Transverse colon (tissue), 4 donors: ENCODE results near the gene RICTOR. TPM values are rescaled to one million over a fixed set of nuclear protein-coding genes. Genes with fewer than 3 reads are reported as not detected.
"Not testable (repeated sequence)": the region's sequence is repeated elsewhere in the genome, so short reads cannot be mapped to it uniquely, and the experiment has no call there.

Experiments used
- DNase-seq: peaks from one replicate; pipeline ENCODE4 v3.0.0-alpha.2; 2019
- H3K27ac ChIP-seq, 4 donors: fragments of 200-600 bp; sonication (generic); 2 replicates each; pipeline ENCODE4 v1.5.1; 2016 to 2018; ENCODE audit warnings: inconsistent platforms in 4 of 4
- H3K27me3 ChIP-seq: fragments of 200-600 bp; sonication (generic); 2 replicates; pipeline ENCODE4 v1.5.1; 2017; ENCODE audit warnings: inconsistent platforms
- H3K36me3 ChIP-seq, 4 donors: fragments of 200-600 bp; sonication (generic); 2 replicates each; pipeline ENCODE4 v1.5.1; 2017 to 2019; ENCODE audit warnings: inconsistent platforms in 4 of 4
- H3K4me1 ChIP-seq, 4 donors: fragments of 200-600 bp; sonication (generic); 2 replicates each; pipeline ENCODE4 v1.5.1; 2017 to 2020; ENCODE audit warnings: inconsistent platforms in 4 of 4
- H3K4me3 ChIP-seq, 4 donors: fragments of 200-600 bp; sonication (generic); 1 replicate in 1 of 4; 2 replicates in 3 of 4; pipeline versions ENCODE4 v1.5.1 to v1.6.1; 2017 to 2019; ENCODE audit warnings: inconsistent platforms in 4 of 4
- H3K9me3 ChIP-seq, 2 donors: fragments of 200-600 bp; sonication (generic); 2 replicates each; pipeline ENCODE4 v1.5.1; 2017 to 2019; ENCODE audit warnings: inconsistent platforms in 2 of 2
- EP300 ChIP-seq: sonication (generic); formaldehyde crosslinking; IDR thresholded peaks from one replicate; pipeline ENCODE4 v1.6.1; 2017; ENCODE audit warnings: antibody characterized with exemption, low read depth
- POLR2A ChIP-seq: fragments of 450-650 bp; IDR thresholded peaks from one replicate; pipeline ENCODE4 v1.6.1; 2016; ENCODE audit warnings: antibody characterized with exemption, mild to moderate bottlenecking, moderate library complexity
- POLR2AphosphoS5 ChIP-seq, 3 donors: sonication (generic); formaldehyde crosslinking; IDR thresholded peaks; one replicate each; pipeline ENCODE4 v1.6.1; 2016; ENCODE audit warnings: antibody characterized with exemption in 3 of 3
- WGBS, 2 donors: methylation state at CpG; one replicate each; pipeline ENCODE4 v1.1.5; 2018; ENCODE audit warnings: low coverage in 1 of 2; 5-methylcytosine and 5-hydroxymethylcytosine counted together
- in situ Hi-C, 4 donors: fragments of 200-750 bp; cut with MboI; loops; one replicate each; pipeline versions ENCODE4 v1.15.0 to v1.15.1; 2017; ENCODE audit warnings: low sequenced_read_pairs in 3 of 4, low pct_ligation_motif_present in 1 of 4, low pct_unique_long_range_greater_than_20kb in 1 of 4
- intact Hi-C: fragments of 100-400 bp; cut with DNase I; formaldehyde crosslinking; loops from one replicate; pipeline ENCODE4 v1.15.1; 2023; ENCODE audit warnings: low total_unique reads
- total RNA-seq, 4 donors: library from RNA; depleted of rRNA; stranded (reverse); fragments of >200 nt; gene quantifications; one replicate each; pipeline ENCODE4 v1.1.0, GENCODE V29; 2016
- TF ChIP-seq, protein P1 (sequence below), 5 experiments: fragments of 200-600 bp in 3 of 5; fragments of 450-650 bp in 2 of 5; sonication (generic) in 3 of 5; IDR thresholded peaks; 1 replicate in 2 of 5; 2 replicates in 3 of 5; pipeline ENCODE4 v1.5.1; 2016 to 2017; ENCODE audit warnings: antibody characterized with exemption in 5 of 5, inconsistent platforms in 3 of 5, mild to moderate bottlenecking in 2 of 5, moderate library complexity in 1 of 5

RICTOR gene
- total RNA-seq, 4 donors from 2014 or later: 20.7 to 44.8 (median 25.8) TPM

DNA sequence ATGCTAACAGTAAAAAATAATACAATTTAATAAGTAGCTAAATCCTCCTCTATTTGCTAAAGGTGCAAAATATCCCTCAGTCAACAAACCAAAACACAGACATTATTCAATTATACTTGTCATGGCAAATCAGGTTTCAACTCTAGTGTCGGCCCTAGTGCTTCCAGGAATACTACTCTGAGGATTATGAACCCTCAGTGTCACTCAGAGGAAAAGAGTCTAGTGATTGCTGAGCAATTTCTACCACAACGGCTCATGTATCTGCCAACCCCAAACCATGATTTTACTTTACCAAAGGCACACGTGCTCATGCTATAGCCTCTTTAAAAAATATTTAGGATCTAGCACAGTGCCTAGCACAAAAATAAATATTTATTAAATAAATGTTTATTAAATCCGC, 21.0 kb downstream of the RICTOR start:
- WGBS, 2 donors: 89 to 100% methylated on average over 4 of the region's 4 CpGs
- in situ Hi-C loops (no loop called here), intact Hi-C loops (no loop called here)

DNA sequence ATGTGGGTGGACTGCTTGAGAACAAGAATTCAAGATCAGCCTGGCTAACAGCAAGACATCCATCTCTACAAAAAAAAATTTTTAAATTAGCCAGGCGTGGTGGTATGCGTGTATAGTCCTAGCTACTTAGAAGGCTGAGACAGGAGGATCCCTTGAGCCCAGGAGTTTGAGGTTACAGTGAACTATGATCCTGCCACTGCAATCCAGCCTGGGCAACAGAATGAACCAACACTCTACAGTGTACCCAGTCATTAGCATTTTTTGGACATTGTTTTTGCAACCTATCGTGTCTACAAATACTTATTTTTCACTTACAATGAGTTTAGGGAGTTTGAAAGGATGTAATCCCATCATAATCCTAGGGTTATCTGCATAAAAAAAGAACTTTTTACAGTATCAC, 22.1 kb downstream of the RICTOR start:
- DNase-seq: no peak
- WGBS, 2 donors: 97 to 100% methylated on average over 1 to 3 of the region's 3 CpGs

More for the DNA sequence above, 21.0 kb downstream of the RICTOR start:
- Histone ChIP-seq H3K27ac (no peak overlapping the region), H3K36me3 (no peaks in the 10 kb centered on the region), H3K9me3 (no peaks in the 10 kb centered on the region), H3K27me3 (no peaks in the 10 kb centered on the region), H3K4me1 (peaks cover 0 to 22% (median 2%) of the 10 kb centered on the region in 4 donors), H3K4me3 (no peak overlapping the region)
- no peak for DNase-seq
- TF ChIP-seq, protein P1, sequence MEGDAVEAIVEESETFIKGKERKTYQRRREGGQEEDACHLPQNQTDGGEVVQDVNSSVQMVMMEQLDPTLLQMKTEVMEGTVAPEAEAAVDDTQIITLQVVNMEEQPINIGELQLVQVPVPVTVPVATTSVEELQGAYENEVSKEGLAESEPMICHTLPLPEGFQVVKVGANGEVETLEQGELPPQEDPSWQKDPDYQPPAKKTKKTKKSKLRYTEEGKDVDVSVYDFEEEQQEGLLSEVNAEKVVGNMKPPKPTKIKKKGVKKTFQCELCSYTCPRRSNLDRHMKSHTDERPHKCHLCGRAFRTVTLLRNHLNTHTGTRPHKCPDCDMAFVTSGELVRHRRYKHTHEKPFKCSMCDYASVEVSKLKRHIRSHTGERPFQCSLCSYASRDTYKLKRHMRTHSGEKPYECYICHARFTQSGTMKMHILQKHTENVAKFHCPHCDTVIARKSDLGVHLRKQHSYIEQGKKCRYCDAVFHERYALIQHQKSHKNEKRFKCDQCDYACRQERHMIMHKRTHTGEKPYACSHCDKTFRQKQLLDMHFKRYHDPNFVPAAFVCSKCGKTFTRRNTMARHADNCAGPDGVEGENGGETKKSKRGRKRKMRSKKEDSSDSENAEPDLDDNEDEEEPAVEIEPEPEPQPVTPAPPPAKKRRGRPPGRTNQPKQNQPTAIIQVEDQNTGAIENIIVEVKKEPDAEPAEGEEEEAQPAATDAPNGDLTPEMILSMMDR (IDR thresholded peaks at IDR 0.05): no peak
- TF ChIP-seq EP300 (no peak), POLR2AphosphoS5 (IDR thresholded peaks at IDR 0.05) (no peak)

DNA sequence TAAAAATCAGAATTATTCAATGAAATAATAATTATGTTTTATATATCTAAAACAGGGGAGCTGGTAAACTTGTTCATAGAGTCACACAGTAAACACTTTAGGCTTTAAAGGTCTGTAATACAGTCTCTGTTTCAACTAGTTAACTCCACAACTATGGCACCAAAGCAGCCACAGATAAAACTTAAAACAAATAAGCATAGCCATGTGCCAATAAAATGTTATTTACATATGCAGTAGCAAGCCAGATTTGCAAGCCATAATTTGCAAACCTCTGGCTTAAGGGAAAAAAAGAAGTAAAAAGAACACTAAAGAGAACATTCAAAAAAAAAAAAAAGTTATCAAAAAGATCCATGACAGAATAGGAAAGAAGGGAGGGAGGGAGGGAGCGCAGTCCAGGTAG, 24.9 kb downstream of the RICTOR start:
- TF ChIP-seq EP300 (no peak), POLR2AphosphoS5 (IDR thresholded peaks at IDR 0.05) (no peak), POLR2A (no peak)
- TF ChIP-seq, protein P1 (IDR thresholded peaks at IDR 0.05): no peak
- Histone ChIP-seq H3K4me3 (no peak overlapping the region), H3K27ac (no peak overlapping the region), H3K4me1 (peaks cover 0 to 13% (median 0%) of the 10 kb centered on the region in 4 donors), H3K36me3 (no peaks in the 10 kb centered on the region), H3K9me3 (no peaks in the 10 kb centered on the region), H3K27me3 (no peaks in the 10 kb centered on the region)
- no peak for DNase-seq
- intact Hi-C loops (no loop called here), in situ Hi-C loops (no loop called here)
- WGBS, 2 donors: 93 to 100% methylated on average over 1 of the region's 1 CpG

More for the DNA sequence above, 22.1 kb downstream of the RICTOR start:
- Histone ChIP-seq H3K4me3 (no peak overlapping the region), H3K27ac (no peak overlapping the region), H3K4me1 (peaks cover 0 to 13% (median 0%) of the 10 kb centered on the region in 4 donors), H3K27me3 (no peaks in the 10 kb centered on the region), H3K36me3 (no peaks in the 10 kb centered on the region), H3K9me3 (no peaks in the 10 kb centered on the region)
- TF ChIP-seq POLR2A: no peak
- TF ChIP-seq, protein P1 (IDR thresholded peaks at IDR 0.05): no peak
- no peak for TF ChIP-seq EP300
- no peak for TF ChIP-seq POLR2AphosphoS5 (IDR thresholded peaks at IDR 0.05)
- intact Hi-C loops: no loop called here
- in situ Hi-C loops: no loop called here

DNA sequence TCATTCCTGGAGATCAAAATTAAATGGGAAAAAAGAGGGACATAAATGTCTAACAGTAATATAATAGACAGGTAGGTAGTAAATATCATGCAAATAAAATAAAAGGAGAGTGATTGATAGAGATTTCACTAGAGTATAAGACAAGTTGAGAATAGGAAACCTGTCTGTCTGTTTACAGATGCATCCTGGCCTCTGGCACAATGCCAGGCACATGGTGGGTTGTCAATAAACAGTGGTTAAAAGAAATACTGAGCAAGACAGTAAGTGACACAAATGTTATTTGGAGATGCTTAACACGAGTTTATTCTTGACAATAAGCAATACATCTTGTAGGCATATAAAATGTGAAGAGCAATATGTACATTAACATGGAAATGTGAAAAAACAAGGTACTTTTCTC, 33.3 kb downstream of the RICTOR start:
- 29 to 57% methylated on average over 1 of the region's 1 CpG for WGBS, 2 donors
- in situ Hi-C loops (no loop called here), intact Hi-C loops (no loop called here)
- peak; percentile 17 for DNase-seq
- no peaks in the 10 kb centered on the region for H3K9me3 ChIP-seq
- no peaks in the 10 kb centered on the region for H3K36me3 ChIP-seq
- TF ChIP-seq POLR2AphosphoS5 (IDR thresholded peaks at IDR 0.05) (no peak), POLR2A (no peak), EP300 (no peak)
- TF ChIP-seq, protein P1 (IDR thresholded peaks at IDR 0.05): no peak
- no peak overlapping the region for H3K4me3 ChIP-seq
- H3K27ac ChIP-seq: no peak overlapping the region
- H3K4me1 ChIP-seq: no peaks in the 10 kb centered on the region
- H3K27me3 ChIP-seq: no peaks in the 10 kb centered on the region

DNA sequence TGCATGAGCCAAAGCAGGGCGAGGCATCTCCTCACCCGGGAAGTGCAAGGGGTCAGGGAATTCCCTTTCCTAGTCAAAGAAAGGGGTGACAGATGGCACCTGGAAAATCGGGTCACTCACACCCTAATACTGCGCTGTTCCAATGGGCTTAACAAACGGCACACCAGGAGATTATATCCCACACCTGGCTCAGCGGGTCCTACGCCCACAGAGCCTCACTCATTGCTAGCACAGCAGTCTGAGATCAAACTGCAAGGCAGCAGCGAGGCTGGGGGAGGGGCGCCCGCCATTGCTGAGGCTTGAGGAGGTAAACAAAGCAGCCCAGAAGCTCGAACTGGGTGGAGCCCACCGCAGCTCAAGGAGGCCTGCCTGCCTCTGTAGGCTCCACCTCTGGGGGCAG, 39.7 kb downstream of the RICTOR start:
- H3K9me3 ChIP-seq, DNase-seq, H3K27ac ChIP-seq, H3K27me3 ChIP-seq, in situ Hi-C loops, H3K36me3 ChIP-seq, intact Hi-C loops, H3K4me3 ChIP-seq: not testable (repeated sequence)
- 89% methylated on average over 12 of the region's 12 CpGs; no CpG with 5 or more reads in 1 of the 2 donors for WGBS, 2 donors
- peaks cover 0 to 10% (median 0%) of the 10 kb centered on the region in 4 donors for H3K4me1 ChIP-seq
